Muscle layer of colon (tissue), 2 donors: ENCODE results near the gene RGSL1.

Experiments used
- H3K27ac ChIP-seq: one replicate; pipeline ENCODE4 v1.7.0; 2013; ENCODE audit warnings: low read depth, mild to moderate bottlenecking, low read length, moderate library complexity
- H3K27me3 ChIP-seq, 2 donors: one replicate each; pipeline ENCODE4 v1.7.0; 2013; ENCODE audit warnings: low read length in 2 of 2, mild to moderate bottlenecking in 2 of 2; ENCODE audit not compliant: insufficient read depth in 2 of 2, control insufficient read depth in 1 of 2
- H3K36me3 ChIP-seq: one replicate; pipeline ENCODE4 v1.7.0; 2013; ENCODE audit warnings: mild to moderate bottlenecking, low read length; ENCODE audit not compliant: insufficient read depth
- H3K4me1 ChIP-seq: one replicate; pipeline ENCODE4 v1.7.0; 2013; ENCODE audit warnings: mild to moderate bottlenecking, low read length; ENCODE audit not compliant: insufficient read depth
- H3K4me3 ChIP-seq, 2 donors: one replicate each; pipeline ENCODE4 v1.7.0; 2013; ENCODE audit warnings: low read length in 2 of 2, low read depth in 1 of 2, mild to moderate bottlenecking in 1 of 2, moderate library complexity in 1 of 2
- H3K9ac ChIP-seq: one replicate; pipeline ENCODE4 v1.7.0; 2013; ENCODE audit warnings: low read length
- H3K9me3 ChIP-seq: one replicate; pipeline ENCODE4 v1.7.0; 2013; ENCODE audit warnings: mild to moderate bottlenecking, low read length
- donor health status: abdominal sarcoma.
- donor health status: Adenocarcinoma of cecum.

Gene RGSL1

DNA sequence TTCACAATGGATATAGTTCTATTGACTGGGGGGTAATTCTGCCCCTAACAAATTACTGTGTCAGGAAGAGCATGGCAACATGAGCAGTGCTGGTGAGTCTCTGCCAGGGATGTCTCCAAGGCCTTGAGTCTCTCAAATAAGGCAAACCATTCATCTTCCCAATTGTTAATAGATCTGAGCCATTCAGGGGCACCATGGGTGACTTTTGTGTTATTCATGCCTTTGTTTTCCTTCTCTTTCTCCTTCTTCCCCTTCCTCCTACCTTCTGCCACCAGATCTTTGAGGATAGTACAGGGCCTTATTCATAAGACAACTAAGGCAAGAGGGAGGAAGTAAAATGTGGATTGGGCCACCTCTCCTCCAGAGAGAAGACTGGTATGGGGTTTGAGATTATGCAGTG is at the start of gene RGSL1:
TSS of gene RGSL1 (plus strand) at position 60 of the 400 bp plus-strand sequence. CDS start at position 80, 20 bp downstream.
- no peak within 1 kb of the TSS for H3K9ac ChIP-seq
- H3K4me1 ChIP-seq: no peaks in the 10 kb centered on the region
- H3K4me3 ChIP-seq: no peak within 1 kb of the TSS
- H3K27me3 ChIP-seq: no peaks in the 10 kb centered on the region
- H3K27ac ChIP-seq: no peak within 1 kb of the TSS
- no peaks in the 10 kb centered on the region for H3K36me3 ChIP-seq
- no peaks in the 10 kb centered on the region for H3K9me3 ChIP-seq

DNA sequence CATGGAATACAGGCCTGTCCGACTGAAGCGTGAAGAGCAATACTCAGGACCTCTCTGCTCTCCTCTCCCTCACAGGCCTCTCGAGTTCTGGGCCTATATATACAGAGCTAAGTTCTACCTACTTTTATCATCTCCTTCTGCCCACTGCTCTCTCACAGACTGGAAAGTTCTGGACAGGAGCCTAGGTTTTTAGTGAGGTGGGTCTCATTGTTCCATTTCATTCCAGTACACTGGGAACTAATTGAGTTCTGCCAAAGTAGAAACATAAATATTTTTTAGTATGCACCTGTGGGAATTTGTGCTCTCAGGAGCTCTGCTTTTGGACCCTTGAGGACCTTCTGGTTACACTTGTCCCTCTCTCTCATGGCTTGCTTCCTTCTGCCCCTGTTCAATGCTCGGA is 49.4 kb upstream of the RGSL1 start, which contains the start of gene TEDDM1:
TSS of gene TEDDM1 (minus strand) at position 101 of the 400 bp plus-strand sequence. CDS start 182 bp downstream, outside the sequence.
- Histone ChIP-seq H3K36me3 (no peaks in the 10 kb centered on the region), H3K9me3 (no peaks in the 10 kb centered on the region), H3K27ac (no peak within 1 kb of the TSS), H3K4me1 (peaks cover 13% of the 10 kb centered on the region), H3K9ac (no peak within 1 kb of the TSS), H3K4me3 (no peak within 1 kb of the TSS), H3K27me3 (no peaks in the 10 kb centered on the region)

DNA sequence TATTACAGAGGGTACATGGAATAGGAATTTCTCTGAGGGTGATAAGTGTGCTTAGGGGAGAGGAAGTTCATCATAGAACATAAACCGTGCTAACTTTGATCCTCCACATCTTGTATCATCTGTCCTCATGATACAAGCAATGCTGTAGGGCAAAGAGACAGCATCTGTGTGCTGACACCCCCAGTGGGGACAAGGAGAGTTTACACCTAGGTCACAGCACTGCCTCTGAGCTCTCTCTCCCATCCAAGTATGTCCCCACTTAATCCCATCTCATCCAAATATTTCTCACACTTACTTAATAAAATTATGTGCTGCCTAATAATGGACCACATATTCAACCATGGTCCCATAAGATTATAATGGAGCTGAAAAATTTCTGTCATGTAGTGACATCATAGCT is 45.2 kb upstream of the RGSL1 start:
- Histone ChIP-seq H3K9ac (no peak overlapping the region), H3K27ac (no peak overlapping the region), H3K36me3 (no peaks in the 10 kb centered on the region), H3K9me3 (no peaks in the 10 kb centered on the region), H3K4me1 (no peaks in the 10 kb centered on the region), H3K27me3 (no peaks in the 10 kb centered on the region), H3K4me3 (no peak overlapping the region)

DNA sequence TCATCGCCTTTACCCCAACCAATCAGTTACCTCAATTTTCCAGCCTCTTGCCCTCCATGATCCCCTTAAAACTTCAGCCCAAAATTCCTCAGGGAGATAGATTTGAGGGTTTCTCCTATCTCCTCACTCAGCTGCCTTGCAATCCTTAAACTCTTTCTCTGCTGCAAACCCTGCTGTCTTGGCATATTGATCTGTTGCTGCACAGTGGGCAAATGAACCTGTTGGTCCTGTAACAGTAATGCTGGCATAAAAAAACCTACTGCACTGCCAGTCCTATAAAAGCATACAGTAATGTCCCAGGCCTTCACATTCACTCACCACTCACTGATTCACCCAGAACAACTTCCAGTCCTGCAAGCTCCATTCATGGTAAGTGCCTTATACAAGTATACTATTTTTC is 44.4 kb upstream of the RGSL1 start:
- H3K4me1 ChIP-seq: peaks cover 3% of the 10 kb centered on the region
- H3K4me3 ChIP-seq: no peak overlapping the region
- no peaks in the 10 kb centered on the region for H3K36me3 ChIP-seq
- no peak overlapping the region for H3K27ac ChIP-seq
- H3K27me3 ChIP-seq: no peaks in the 10 kb centered on the region
- no peak overlapping the region for H3K9ac ChIP-seq
- H3K9me3 ChIP-seq: no peaks in the 10 kb centered on the region

DNA sequence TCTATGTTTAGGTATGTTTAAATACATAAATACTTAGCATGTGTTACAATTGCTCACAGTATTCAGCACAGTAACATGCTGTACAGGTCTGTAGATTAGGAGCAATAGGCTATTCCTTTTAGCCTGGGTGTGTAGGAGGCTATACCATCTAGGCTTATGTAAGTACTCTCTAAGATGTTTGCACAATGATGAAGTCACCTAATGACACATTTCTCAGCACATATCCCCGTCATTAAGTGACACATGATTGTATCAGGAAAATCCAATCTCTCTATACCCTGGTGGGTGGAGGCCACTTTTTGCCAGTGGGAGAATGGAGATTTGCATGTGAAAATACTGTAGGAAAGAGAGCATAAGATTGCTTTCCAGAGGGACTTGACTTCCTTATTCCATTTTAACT is 43.9 kb upstream of the RGSL1 start:
- H3K27ac ChIP-seq: no peak overlapping the region
- H3K36me3 ChIP-seq: no peaks in the 10 kb centered on the region
- H3K27me3 ChIP-seq: no peaks in the 10 kb centered on the region
- no peak overlapping the region for H3K4me3 ChIP-seq
- H3K9ac ChIP-seq: no peak overlapping the region
- peaks cover 6% of the 10 kb centered on the region for H3K4me1 ChIP-seq
- no peaks in the 10 kb centered on the region for H3K9me3 ChIP-seq

DNA sequence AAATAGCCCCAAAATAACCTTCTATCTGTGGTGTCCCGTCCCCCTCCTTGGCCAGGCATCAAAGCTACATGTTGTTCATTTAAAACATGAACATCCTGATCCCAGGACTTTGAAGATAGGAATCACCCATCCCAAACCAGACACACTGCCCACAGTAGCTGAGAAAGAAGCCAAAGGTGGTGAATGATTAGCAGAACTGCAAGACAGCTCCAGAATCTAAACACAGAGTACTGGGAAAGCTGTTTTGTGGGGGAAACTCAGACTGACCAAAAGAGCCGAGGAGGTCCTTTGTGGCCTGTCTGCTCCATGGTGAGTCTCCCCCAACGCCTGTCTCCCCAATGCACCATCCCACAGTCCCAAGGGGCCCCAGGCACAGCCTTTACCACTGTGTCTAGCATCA is 42.2 kb upstream of the RGSL1 start:
- peaks cover 6% of the 10 kb centered on the region for H3K4me1 ChIP-seq
- H3K9ac ChIP-seq: no peak overlapping the region
- no peaks in the 10 kb centered on the region for H3K36me3 ChIP-seq
- no peaks in the 10 kb centered on the region for H3K27me3 ChIP-seq
- no peak overlapping the region for H3K4me3 ChIP-seq
- H3K9me3 ChIP-seq: no peaks in the 10 kb centered on the region
- H3K27ac ChIP-seq: no peak overlapping the region

DNA sequence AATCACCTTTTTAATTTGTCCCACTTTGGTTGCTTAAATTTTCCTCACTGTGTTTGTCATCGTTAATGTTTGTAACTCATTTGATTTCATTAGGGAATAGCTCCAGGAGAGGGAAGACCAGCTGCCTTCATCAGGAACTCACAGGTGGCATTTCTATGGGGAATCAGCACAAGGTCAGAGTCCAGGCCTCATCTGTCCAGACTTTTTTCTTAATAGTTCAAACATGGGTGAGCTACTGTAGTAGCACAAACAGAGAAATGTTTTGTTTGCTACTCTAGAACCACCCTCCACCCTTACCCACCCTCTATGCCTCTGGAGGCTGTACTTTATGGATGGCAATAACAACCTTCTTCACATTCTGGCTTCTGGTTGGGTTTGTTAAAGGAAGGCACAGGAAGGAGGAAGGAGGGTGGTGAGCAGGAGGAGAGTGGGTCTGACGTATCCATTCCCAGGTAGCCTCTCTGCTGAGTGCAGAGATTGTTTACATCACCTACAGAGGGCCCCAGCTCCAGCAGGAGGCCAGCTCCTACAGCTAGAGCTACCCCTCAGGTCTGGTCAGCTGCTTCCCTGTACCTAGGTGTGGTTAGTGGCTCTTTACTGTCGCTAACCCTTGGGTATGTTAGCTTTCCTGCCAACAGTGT is 41.4 kb upstream of the RGSL1 start:
- H3K4me3 ChIP-seq: no peak overlapping the region
- H3K27ac ChIP-seq: no peak overlapping the region
- peaks cover 6% of the 10 kb centered on the region for H3K4me1 ChIP-seq
- no peak overlapping the region for H3K9ac ChIP-seq
- no peaks in the 10 kb centered on the region for H3K9me3 ChIP-seq
- no peaks in the 10 kb centered on the region for H3K36me3 ChIP-seq
- H3K27me3 ChIP-seq: no peaks in the 10 kb centered on the region

DNA sequence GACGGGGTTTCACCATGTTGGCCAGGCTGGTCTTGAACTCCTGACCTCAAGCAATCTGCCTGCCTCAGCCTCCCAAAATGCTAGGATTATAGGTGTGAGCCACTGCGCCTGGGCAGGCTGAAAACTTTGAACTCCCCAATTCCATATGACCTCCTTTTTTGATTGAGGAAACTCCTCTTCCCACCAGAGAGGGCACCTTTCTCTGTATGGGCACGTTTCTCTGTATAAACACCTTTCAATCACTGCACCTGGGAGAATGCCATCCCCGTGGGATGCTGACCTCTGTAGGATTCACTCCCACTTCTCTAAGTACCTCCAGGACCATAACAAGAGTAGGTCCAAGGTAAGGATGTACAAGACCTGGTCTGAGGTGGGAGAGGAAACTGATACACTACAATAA is 39.8 kb upstream of the RGSL1 start:
- H3K36me3 ChIP-seq: no peaks in the 10 kb centered on the region
- no peaks in the 10 kb centered on the region for H3K9me3 ChIP-seq
- H3K4me1 ChIP-seq: peaks cover 6% of the 10 kb centered on the region
- H3K27ac ChIP-seq: no peak overlapping the region
- no peaks in the 10 kb centered on the region for H3K27me3 ChIP-seq
- no peak overlapping the region for H3K4me3 ChIP-seq
- H3K9ac ChIP-seq: no peak overlapping the region

DNA sequence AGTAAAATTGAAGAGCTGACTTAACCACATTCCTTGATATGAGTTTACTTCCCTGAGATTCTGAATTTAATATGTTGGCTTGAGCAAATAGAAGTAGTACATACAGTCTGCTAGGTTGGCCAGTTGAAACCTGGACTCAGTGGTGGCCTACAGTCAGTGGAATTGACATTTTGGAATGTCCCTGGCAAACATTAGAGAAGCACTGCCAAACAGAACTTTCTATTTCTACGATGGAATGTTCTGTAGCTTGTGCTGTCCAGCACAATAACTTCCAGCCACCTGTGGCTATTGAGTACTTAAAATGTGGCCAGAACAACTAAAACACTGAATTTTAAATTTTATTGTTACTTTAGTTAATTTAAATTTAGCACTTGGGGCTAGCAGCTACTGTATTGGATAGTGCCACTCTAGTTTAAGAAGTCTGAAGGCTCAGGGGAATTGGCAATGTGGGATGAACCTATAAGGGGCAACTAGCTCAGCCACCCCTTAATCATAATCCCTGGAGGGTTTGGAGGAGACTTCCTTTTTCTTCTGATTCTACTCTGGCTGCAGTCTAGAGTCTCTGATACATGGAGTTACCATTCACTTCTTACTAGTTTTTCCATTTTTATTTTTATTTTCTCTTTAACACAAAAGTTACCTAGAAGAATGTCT is 39.2 kb upstream of the RGSL1 start:
- H3K4me3 ChIP-seq: no peak overlapping the region
- no peaks in the 10 kb centered on the region for H3K9me3 ChIP-seq
- H3K36me3 ChIP-seq: no peaks in the 10 kb centered on the region
- H3K27me3 ChIP-seq: no peaks in the 10 kb centered on the region
- no peak overlapping the region for H3K9ac ChIP-seq
- H3K4me1 ChIP-seq: peaks cover 6% of the 10 kb centered on the region
- no peak overlapping the region for H3K27ac ChIP-seq

DNA sequence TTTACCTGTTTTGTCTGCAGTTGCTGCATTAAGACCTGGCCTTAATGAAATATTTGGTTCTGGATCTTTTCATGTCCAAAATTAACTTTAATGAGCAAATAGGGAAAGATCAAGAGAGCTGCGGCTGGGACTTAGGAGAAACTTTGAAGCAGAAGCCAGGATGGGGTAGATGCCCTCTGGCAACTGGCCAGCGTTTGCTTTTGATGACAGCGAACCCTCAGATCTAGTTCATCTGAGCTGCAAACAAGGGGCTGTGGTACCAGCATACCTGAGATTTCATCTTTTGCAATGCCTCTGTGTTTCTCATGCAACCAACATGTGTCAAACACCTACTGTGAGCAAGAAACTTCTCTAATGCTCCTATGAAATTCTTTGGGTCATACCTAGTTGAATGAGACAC is 36.5 kb upstream of the RGSL1 start:
- H3K9me3 ChIP-seq: no peaks in the 10 kb centered on the region
- no peak overlapping the region for H3K27ac ChIP-seq
- H3K27me3 ChIP-seq: no peaks in the 10 kb centered on the region
- H3K4me1 ChIP-seq: peaks cover 6% of the 10 kb centered on the region
- H3K4me3 ChIP-seq: no peak overlapping the region
- no peak overlapping the region for H3K9ac ChIP-seq
- H3K36me3 ChIP-seq: no peaks in the 10 kb centered on the region

DNA sequence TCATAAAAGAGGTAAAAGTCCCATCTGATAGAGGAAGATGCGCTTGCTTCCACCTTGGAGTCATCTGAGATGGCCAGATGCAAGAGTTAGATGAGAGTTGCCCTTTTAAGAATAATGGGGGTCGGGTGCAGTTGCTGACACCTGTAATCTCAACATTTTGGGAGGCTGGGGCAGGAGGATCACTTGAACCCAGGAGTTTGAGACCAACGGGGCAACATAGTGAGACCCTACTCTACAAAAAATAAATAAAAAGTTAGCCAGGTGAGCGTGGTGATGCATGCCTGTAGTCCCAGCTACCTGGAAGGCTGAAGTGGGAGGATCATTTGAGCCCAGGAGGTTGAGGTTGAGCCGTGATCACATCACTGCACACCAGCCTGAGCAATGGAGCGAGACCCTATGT is 36.0 kb upstream of the RGSL1 start:
- H3K4me1 ChIP-seq: peaks cover 6% of the 10 kb centered on the region
- no peaks in the 10 kb centered on the region for H3K27me3 ChIP-seq
- H3K9ac ChIP-seq: no peak overlapping the region
- no peaks in the 10 kb centered on the region for H3K9me3 ChIP-seq
- H3K36me3 ChIP-seq: no peaks in the 10 kb centered on the region
- no peak overlapping the region for H3K27ac ChIP-seq
- no peak overlapping the region for H3K4me3 ChIP-seq

DNA sequence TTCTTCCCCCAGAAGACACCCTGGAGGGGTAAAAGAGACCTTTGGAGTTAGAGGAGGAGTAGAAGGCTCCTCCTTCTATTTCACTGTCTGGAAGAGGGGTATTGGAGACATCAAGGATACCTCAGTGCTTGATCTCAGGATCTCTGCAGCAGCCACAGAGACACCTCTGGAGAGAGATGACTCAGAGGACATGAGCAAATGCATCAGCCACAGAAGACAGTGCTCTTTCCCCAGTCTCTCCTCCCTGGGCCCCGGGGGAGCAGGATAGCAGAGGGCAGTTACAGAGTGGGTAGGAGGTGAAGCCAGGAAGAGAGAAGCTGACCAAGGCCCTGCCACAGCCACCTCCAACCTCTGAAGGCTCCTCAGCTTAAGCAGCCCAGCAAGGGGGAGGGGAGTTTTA is 34.2 kb upstream of the RGSL1 start:
- no peak overlapping the region for H3K27ac ChIP-seq

More for the DNA sequence above, 34.2 kb upstream of the RGSL1 start:
- Histone ChIP-seq H3K9me3 (no peaks in the 10 kb centered on the region), H3K27me3 (no peaks in the 10 kb centered on the region), H3K9ac (no peak overlapping the region), H3K4me3 (no peak overlapping the region), H3K36me3 (no peaks in the 10 kb centered on the region), H3K4me1 (peaks cover under 1% of the 10 kb centered on the region)
